Measurements from ENCODE around the gene CTAGE9. TPM values are rescaled to one million over a fixed set of nuclear protein-coding genes. Genes with fewer than 3 reads are reported as not detected.

Gene CTAGE9
- total and polyA plus RNA-seq, 2 of the 8 experiments (the other 6 are each of a cell fraction or from before 2014, with no cell fraction given), result not detected

DNA sequence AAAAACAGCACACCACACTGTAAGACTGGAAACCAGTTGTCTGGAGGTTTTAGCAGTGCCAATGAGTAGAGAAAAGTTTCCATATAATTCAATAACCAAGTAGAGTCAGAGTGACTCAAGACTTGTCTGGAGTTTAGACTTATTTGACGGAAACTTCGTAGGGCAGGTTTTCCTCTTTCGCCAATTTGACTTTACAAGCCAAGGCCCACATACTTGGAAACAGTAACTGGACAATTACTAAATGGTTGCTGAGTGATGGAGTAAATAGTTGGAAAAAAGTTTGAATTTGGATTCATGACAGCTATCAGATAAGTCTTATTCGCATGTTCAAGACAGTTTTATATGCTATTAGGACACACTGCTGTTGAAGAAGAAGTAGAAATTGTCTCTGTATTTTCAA is 48.1 kb upstream of the CTAGE9 start:
- H3K23me2 ChIP-seq (ENCODE audit: low read depth, low read length), result no peaks in the 10 kb centered on the region
- H3K79me1 ChIP-seq (ENCODE audit: low read depth, low read length), result no peaks in the 10 kb centered on the region
- no peak overlapping the region for H2BK15ac ChIP-seq (ENCODE audit: low read length)
- no peak overlapping the region for H4K91ac ChIP-seq (replicated peaks; ENCODE audit: insufficient read length, low read length)
- H3K14ac ChIP-seq (ENCODE audit: insufficient read length), result no peak overlapping the region
- no peak overlapping the region for H3K9ac ChIP-seq (replicated peaks in 1 of 4; ENCODE audit: extremely low read depth in 1 of 4, low read depth in 3 of 4, low read length in 3 of 4)
- no peak overlapping the region for H2AFZ ChIP-seq (ENCODE audit: low read length)
- no peaks in the 10 kb centered on the region for H3K27me3 ChIP-seq (replicated peaks in 1 of 4; ENCODE audit: control insufficient read depth in 3 of 4, extremely low read depth in 1 of 4, insufficient read depth in 3 of 4, low read length in 3 of 4)
- no peak for DNase-seq (ENCODE audit: low read depth in 1 of 2, low spot score in 2 of 2)
- FAIRE-seq, result no peak
- H3K4me2 ChIP-seq (ENCODE audit: insufficient read depth in 1 of 2, low read depth in 2 of 2, low read length in 2 of 2), result no peak overlapping the region
- H3K4ac ChIP-seq (replicated peaks; ENCODE audit: insufficient read length, low read depth, low read length), result no peak overlapping the region
- H3K4me1 ChIP-seq (replicated peaks in 1 of 4; ENCODE audit: control insufficient read depth in 3 of 4, insufficient read depth in 4 of 4, low read length in 3 of 4), result no peaks in the 10 kb centered on the region
- TF ChIP-seq FOSL1 (IDR thresholded peaks at IDR 0.05; ENCODE audit: insufficient read depth, low read depth, low read length), result no peak
- TF ChIP-seq RNF2 (IDR thresholded peaks at IDR 0.05; ENCODE audit: borderline replicate concordance, low read depth, low read length, missing control alignments, poor library complexity, severe bottlenecking), result no peak
- no peak for TF ChIP-seq ASH2L (IDR thresholded peaks at IDR 0.05; ENCODE audit: low read length)
- no peak for TF ChIP-seq KDM4A (IDR thresholded peaks at IDR 0.05; ENCODE audit: low read depth, low read length, severe bottlenecking)
- TF ChIP-seq JUND (IDR thresholded peaks at IDR 0.05; ENCODE audit: low read length), result no peak
- TF ChIP-seq SUZ12 (IDR thresholded peaks at IDR 0.05; ENCODE audit: low read length), result no peak
- TF ChIP-seq POU5F1 (IDR thresholded peaks at IDR 0.05; ENCODE audit: low read depth, low read length), result no peak
- TF ChIP-seq BACH1 (IDR thresholded peaks at IDR 0.05; ENCODE audit: low read length), result no peak
- TF ChIP-seq MAFK (IDR thresholded peaks at IDR 0.05; ENCODE audit: low read depth, low read length), result no peak
- TF ChIP-seq SRF (IDR thresholded peaks at IDR 0.05; ENCODE audit: low read depth, low read length), result no peak
- H4K20me1 ChIP-seq (replicated peaks in 1 of 2; ENCODE audit: control insufficient read depth in 1 of 2, insufficient read depth in 2 of 2, low read length in 2 of 2), result no peaks in the 10 kb centered on the region
- POLR2A ChIA-PET (ENCODE audit: partially characterized antibody), result no interaction called here
- H4K5ac ChIP-seq (ENCODE audit: insufficient read length, low read depth, low read length), result no peak overlapping the region
- WGBS, 2 experiments (ENCODE audit: extremely low coverage in 1 of 2, insufficient coverage in 1 of 2, insufficient read length in 1 of 2, insufficient replicate concordance in 2 of 2, low coverage in 1 of 2, low lambda C conversion rate in 2 of 2, missing lambda C conversion rate in 1 of 2), result 95% methylated on average over 4 of the region's 4 CpGs; no CpG with 5 or more reads in 1 of the 2 experiments
- no peak overlapping the region for H3K4me3 ChIP-seq (ENCODE audit: extremely low read depth in 1 of 4, insufficient read depth in 2 of 4, low read depth in 3 of 4, low read length in 4 of 4)
- CTCF ChIA-PET (ENCODE audit: partially characterized antibody), result no interaction called here
- H2BK12ac ChIP-seq (ENCODE audit: low read depth, low read length), result no peak overlapping the region
- no peak overlapping the region for H2BK120ac ChIP-seq (replicated peaks; ENCODE audit: low read depth, low read length)
- no peaks in the 10 kb centered on the region for H3K79me2 ChIP-seq (ENCODE audit: control insufficient read depth in 1 of 2, insufficient read depth in 2 of 2, low read length in 2 of 2)
- H3K36me3 ChIP-seq (ENCODE audit: control insufficient read depth in 2 of 4, insufficient read depth in 4 of 4, low read length in 3 of 4), result no peaks in the 10 kb centered on the region; a peak in 1 of 8 replicates
- H3K27ac ChIP-seq (ENCODE audit: low read depth, low read length), result no peak overlapping the region
- H3K23ac ChIP-seq (ENCODE audit: insufficient read length), result no peak overlapping the region
- no peak overlapping the region for H2BK20ac ChIP-seq (ENCODE audit: low read length)
- no peak overlapping the region for H4K8ac ChIP-seq (ENCODE audit: extremely low read depth, insufficient read depth, low read length)
- no peak overlapping the region for H3K56ac ChIP-seq (replicated peaks; ENCODE audit: insufficient read length, low read depth, low read length)
- no peak overlapping the region for H2AK5ac ChIP-seq (ENCODE audit: low read depth, low read length)
- H3K18ac ChIP-seq (ENCODE audit: extremely low read depth, low read length), result no peak overlapping the region
- no peaks in the 10 kb centered on the region for H3K9me3 ChIP-seq (ENCODE audit: insufficient read depth in 2 of 2, low read depth in 1 of 2, low read length in 1 of 2)
- no peak overlapping the region for H2BK5ac ChIP-seq (ENCODE audit: low read depth, low read length)
